HepG2 (cell line): ENCODE data around the gene ARHGEF1. TPM values are rescaled to one million over a fixed set of nuclear protein-coding genes. Genes with fewer than 3 reads are reported as not detected.

Experiments
- CENPBD1 ChIP-seq: sonication (generic); formaldehyde crosslinking; IDR thresholded peaks from 2 replicates; pipeline ENCODE4 v1.8.0; 2022; ENCODE audit warnings: missing genetic modification reagents, low read depth, mild to moderate bottlenecking, borderline replicate concordance
- E2F2 ChIP-seq: sonication (generic); formaldehyde crosslinking; IDR thresholded peaks from 2 replicates; pipeline ENCODE4 v1.4.0; 2020; ENCODE audit warnings: missing genetic modification reagents, borderline replicate concordance
- HBP1 ChIP-seq: IDR thresholded peaks from 2 replicates; pipeline ENCODE4 v1.6.1; 2016; ENCODE audit warnings: low read depth, control low read depth
- MATR3 ChIP-seq: sonication (generic); formaldehyde crosslinking; IDR thresholded peaks from 2 replicates; pipeline ENCODE4 v1.4.0; 2020; ENCODE audit warnings: missing genetic modification reagents
- MTF2 ChIP-seq: sonication (generic); formaldehyde crosslinking; IDR thresholded peaks from 2 replicates; pipeline ENCODE4 v1.5.0; 2020; ENCODE audit warnings: missing genetic modification reagents, borderline replicate concordance
- NCOR1 ChIP-seq: fragments of 200-600 bp; sonication (generic); IDR thresholded peaks from 2 replicates; pipeline ENCODE4 v1.7.0; 2017; ENCODE audit warnings: antibody characterized with exemption, low read length, borderline replicate concordance
- POLR2A ChIP-seq, 2 experiments: IDR thresholded peaks; 2 replicates each; pipeline ENCODE4 v1.6.1; 2011; ENCODE audit warnings: low read depth in 2 of 2, low read length in 2 of 2, mild to moderate bottlenecking in 1 of 2, moderate library complexity in 1 of 2; ENCODE audit not compliant: insufficient read depth in 1 of 2
- TAF15 ChIP-seq: fragments of 200-400 bp; formaldehyde crosslinking; IDR thresholded peaks from one replicate; pipeline ENCODE4 v1.6.1; 2018; ENCODE audit warnings: mild to moderate bottlenecking, low read depth, low read length; ENCODE audit not compliant: poor library complexity, severe bottlenecking
- ZBTB20 ChIP-seq: sonication (generic); formaldehyde crosslinking; IDR thresholded peaks from 2 replicates; pipeline ENCODE4 v1.8.1; 2023; ENCODE audit warnings: missing genetic modification reagents, low read depth, mild to moderate bottlenecking, borderline replicate concordance
- ZBTB7A ChIP-seq: sonication (generic); formaldehyde crosslinking; IDR thresholded peaks from 2 replicates; pipeline ENCODE4 v1.8.0; 2022; ENCODE audit warnings: mild to moderate bottlenecking, missing genetic modification reagents
- ZMAT3 ChIP-seq: sonication (generic); formaldehyde crosslinking; conservative IDR thresholded peaks from 2 replicates; pipeline ENCODE4 v1.7.0; 2021; ENCODE audit warnings: missing genetic modification reagents
- ZNF180 ChIP-seq: sonication (generic); formaldehyde crosslinking; IDR thresholded peaks from 2 replicates; pipeline ENCODE4 v1.4.0; 2020; ENCODE audit warnings: low read depth, missing genetic modification reagents, borderline replicate concordance
- ZNF260 ChIP-seq: sonication (generic); formaldehyde crosslinking; IDR thresholded peaks from 2 replicates; pipeline ENCODE4 v1.4.0; 2020; ENCODE audit warnings: missing genetic modification reagents, low read depth, mild to moderate bottlenecking, borderline replicate concordance
- ZNF33A ChIP-seq: sonication (generic); formaldehyde crosslinking; IDR thresholded peaks from 2 replicates; pipeline ENCODE4 v1.5.1; 2020; ENCODE audit warnings: missing genetic modification reagents, mild to moderate bottlenecking, moderate library complexity, borderline replicate concordance
- ZNF629 ChIP-seq: sonication (generic); formaldehyde crosslinking; conservative IDR thresholded peaks from 2 replicates; pipeline ENCODE4 v1.5.0; 2020; ENCODE audit warnings: missing genetic modification reagents
- ZNF816 ChIP-seq: sonication (generic); formaldehyde crosslinking; IDR thresholded peaks from 2 replicates; pipeline ENCODE4 v1.8.0; 2022; ENCODE audit warnings: missing genetic modification reagents, mild to moderate bottlenecking, borderline replicate concordance
- polyA plus RNA-seq, 8 experiments: library from polyadenylated mRNA; depleted of rRNA in 3 of 8; stranded (reverse) in 7 of 8; unstranded in 1 of 8; fragments of >200 nt; fragmentation: Illumina TruSeq in 4 of 8; extraction: Trizol in 4 of 8; gene quantifications; 2 replicates each; pipeline versions ENCODE4 v1.2.1 to v1.2.3, GENCODE V29; 2011 to 2016; ENCODE audit warnings: low read depth in 4 of 8, missing spikeins in 1 of 8, mixed read lengths in 1 of 8; ENCODE audit not compliant: insufficient read depth in 1 of 8
- total RNA-seq, 5 experiments: library from RNA; depleted of rRNA; stranded (reverse); fragments of >200 nt; fragmentation: Illumina TruSeq; extraction: Trizol; gene quantifications; 2 replicates each; pipeline ENCODE4 v1.2.3, GENCODE V29; 2016; ENCODE audit warnings: low read depth in 1 of 5
- TF ChIP-seq, protein P1 (sequence below): IDR thresholded peaks from 2 replicates; pipeline ENCODE4 v1.6.1; 2016; ENCODE audit warnings: missing biosample characterization, missing genetic modification reagents, low read depth
- TF ChIP-seq, protein P2 (sequence below): sonication (generic); formaldehyde crosslinking; IDR thresholded peaks from 2 replicates; pipeline ENCODE4 v1.8.0; 2022; ENCODE audit warnings: mild to moderate bottlenecking, missing genetic modification reagents, moderate library complexity

ARHGEF1 gene
- total and polyA plus RNA-seq, 2 of the 13 experiments (the other 11 are each of a cell fraction or from before 2014, with no cell fraction given): 33.7 to 34.7 TPM

GRCh38 chr19:41882568-41883462 lies at the start of gene ARHGEF1 (continued):
- no peak for TF ChIP-seq HBP1 (CRISPR knock-in tag)
- TF ChIP-seq ZBTB7A (CRISPR knock-in tag): no peak
- peak in 1 of 2 experiments; percentile 53; a peak in 1 of 4 replicates for TF ChIP-seq POLR2A (IDR thresholded peaks at IDR 0.05; ENCODE audit: insufficient read depth in 1 of 2, low read depth in 2 of 2, low read length in 2 of 2)
- TF ChIP-seq ZBTB20: no peak
- TF ChIP-seq ZNF816: no peak
- TF ChIP-seq ZNF629 (CRISPR knock-in tag): peak; percentile 81
- TF ChIP-seq E2F2 (CRISPR knock-in tag): no peak
- no peak; the same call in 1 of the 2 replicates for TF ChIP-seq ZMAT3 (CRISPR knock-in tag)
- TF ChIP-seq, protein P1, sequence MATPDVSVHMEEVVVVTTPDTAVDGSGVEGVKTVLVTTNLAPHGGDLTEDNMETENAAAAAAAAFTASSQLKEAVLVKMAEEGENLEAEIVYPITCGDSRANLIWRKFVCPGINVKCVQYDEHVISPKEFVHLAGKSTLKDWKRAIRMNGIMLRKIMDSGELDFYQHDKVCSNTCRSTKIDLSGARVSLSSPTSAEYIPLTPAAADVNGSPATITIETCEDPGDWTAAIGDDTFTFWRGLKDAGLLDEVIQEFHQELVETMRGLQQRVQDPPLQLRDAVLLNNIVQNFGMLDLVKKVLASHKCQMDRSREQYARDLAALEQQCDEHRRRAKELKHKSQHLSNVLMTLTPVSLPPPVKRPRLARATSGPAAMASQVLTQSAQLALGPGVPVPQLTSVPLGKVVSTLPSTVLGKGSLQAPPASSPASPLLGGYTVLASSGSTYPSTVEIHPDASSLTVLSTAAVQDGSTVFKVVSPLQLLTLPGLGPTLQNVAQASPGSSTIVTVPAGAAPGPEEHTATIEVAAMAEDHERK (CRISPR knock-in tag): no peak
- no peak for TF ChIP-seq ZNF260
- no peak for TF ChIP-seq ZNF180 (CRISPR knock-in tag)
- TF ChIP-seq MATR3 (CRISPR knock-in tag): no peak
- TF ChIP-seq ZNF33A (CRISPR knock-in tag): no peak
- TF ChIP-seq NCOR1: no peak
- TF ChIP-seq MTF2 (CRISPR knock-in tag): no peak
- TF ChIP-seq CENPBD1 (CRISPR knock-in tag): no peak
- TF ChIP-seq, protein P2, sequence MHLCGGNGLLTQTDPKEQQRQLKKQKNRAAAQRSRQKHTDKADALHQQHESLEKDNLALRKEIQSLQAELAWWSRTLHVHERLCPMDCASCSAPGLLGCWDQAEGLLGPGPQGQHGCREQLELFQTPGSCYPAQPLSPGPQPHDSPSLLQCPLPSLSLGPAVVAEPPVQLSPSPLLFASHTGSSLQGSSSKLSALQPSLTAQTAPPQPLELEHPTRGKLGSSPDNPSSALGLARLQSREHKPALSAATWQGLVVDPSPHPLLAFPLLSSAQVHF (CRISPR knock-in tag): no peak
- TF ChIP-seq TAF15: no peak
